ENCODE results near the gene RAB3IL1. TPM values are rescaled to one million over a fixed set of nuclear protein-coding genes. Genes with fewer than 3 reads are reported as not detected.
A peak's percentile ranks its signal among the peaks of the same experiment; 100 is the strongest.

RAB3IL1 gene
- total RNA-seq, 1 experiment from 2014 or later, result 7.9 TPM

- Histone ChIP-seq H3K9me2 (replicated peaks; ENCODE audit: low read length) (no peaks in the 10 kb centered on the region), H3K27me3 (ENCODE audit: low read length) (no peaks in the 10 kb centered on the region), H4K20me1 (ENCODE audit: low read length) (0 out of 2 replicates have a peak, but pooled peaks cover 3% of the 10 kb centered on the region), H3K36me3 (ENCODE audit: low read depth, low read length) (peaks cover 12% of the 10 kb centered on the region), H3K79me2 (ENCODE audit: low read length) (no peaks in the 10 kb centered on the region), H2AFZ (ENCODE audit: low read length) (no peak overlapping the region), H3K9ac (ENCODE audit: low read length) (no peak overlapping the region), H3K27ac (ENCODE audit: low read length) (no peak overlapping the region), H3K4me1 (ENCODE audit: insufficient read depth, low read length) (no peaks in the 10 kb centered on the region), H3K4me3 (ENCODE audit: low read length) (no peak overlapping the region), H3K9me3 (ENCODE audit: low read length) (no peaks in the 10 kb centered on the region), H3F3A (ENCODE audit: low read length, unreplicated experiment) (no peaks in the 10 kb centered on the region), H3K4me2 (ENCODE audit: low read length) (no peak overlapping the region)
- DNase-seq, result no peak
- POLR2A ChIA-PET (ENCODE audit: unreplicated experiment), result no interaction called here
- CTCF ChIA-PET, result no interaction called here
- no TSS peak for BruUV-seq (replicated peaks)
- no peak for TF ChIP-seq EZH2 (IDR thresholded peaks at IDR 0.05; ENCODE audit: low read length, unreplicated experiment)
- no peak for ATAC-seq
- intact Hi-C loops (cut with micrococcal nuclease), result no loop called here
Measured at GRCh38 chr11:61863548-61864081, 53.8 kb downstream of the RAB3IL1 start.

- Histone ChIP-seq H3K4me1 (ENCODE audit: insufficient read depth, low read length) (no peaks in the 10 kb centered on the region), H3K36me3 (ENCODE audit: low read depth, low read length) (peaks cover 12% of the 10 kb centered on the region), H3K4me3 (ENCODE audit: low read length) (no peak overlapping the region), H3K27ac (ENCODE audit: low read length) (no peak overlapping the region), H3F3A (ENCODE audit: low read length, unreplicated experiment) (no peaks in the 10 kb centered on the region), H3K9ac (ENCODE audit: low read length) (no peak overlapping the region), H3K9me3 (ENCODE audit: low read length) (no peaks in the 10 kb centered on the region), H3K9me2 (replicated peaks; ENCODE audit: low read length) (no peaks in the 10 kb centered on the region), H3K27me3 (ENCODE audit: low read length) (no peaks in the 10 kb centered on the region), H3K79me2 (ENCODE audit: low read length) (no peaks in the 10 kb centered on the region), H2AFZ (ENCODE audit: low read length) (no peak overlapping the region), H3K4me2 (ENCODE audit: low read length) (no peak overlapping the region), H4K20me1 (ENCODE audit: low read length) (0 out of 2 replicates have a peak, but pooled peaks cover 3% of the 10 kb centered on the region)
- intact Hi-C loops (cut with micrococcal nuclease), result no loop called here
- ATAC-seq (peak; percentile 12; the same call in 1 of the 2 replicates), DNase-seq (no peak)
- TF ChIP-seq EZH2 (IDR thresholded peaks at IDR 0.05; ENCODE audit: low read length, unreplicated experiment), result no peak
- no peak for TF ChIP-seq CTCF (conservative IDR thresholded peaks at IDR 0.05; ENCODE audit: low read depth, low read length)
- no peak for TF ChIP-seq EZH2phosphoT487 (IDR thresholded peaks at IDR 0.05; ENCODE audit: borderline replicate concordance, low read length)
- no TSS peak for BruUV-seq (replicated peaks)
- POLR2A ChIA-PET (ENCODE audit: unreplicated experiment), result no interaction called here
- CTCF ChIA-PET, result no interaction called here
Measured at GRCh38 chr11:61862714-61863547, 54.4 kb downstream of the RAB3IL1 start.

- H3K9me3 ChIP-seq (ENCODE audit: low read length), result no peaks in the 10 kb centered on the region
- no peaks in the 10 kb centered on the region for H3K9me2 ChIP-seq (replicated peaks; ENCODE audit: low read length)
- no peaks in the 10 kb centered on the region for H3K4me1 ChIP-seq (ENCODE audit: insufficient read depth, low read length)
- DNase-seq (no peak), ATAC-seq (no peak)
- CTCF ChIA-PET, result no interaction called here
- TF ChIP-seq EZH2phosphoT487 (IDR thresholded peaks at IDR 0.05; ENCODE audit: borderline replicate concordance, low read length), result no peak
- no peak for TF ChIP-seq EZH2 (IDR thresholded peaks at IDR 0.05; ENCODE audit: low read length, unreplicated experiment)
- no peak for TF ChIP-seq CTCF (conservative IDR thresholded peaks at IDR 0.05; ENCODE audit: low read depth, low read length)
- H3K79me2 ChIP-seq (ENCODE audit: low read length), result no peaks in the 10 kb centered on the region
- POLR2A ChIA-PET (ENCODE audit: unreplicated experiment), result no interaction called here
- H3F3A ChIP-seq (ENCODE audit: low read length, unreplicated experiment), result no peaks in the 10 kb centered on the region
- H3K9ac ChIP-seq (ENCODE audit: low read length), result no peak overlapping the region
- H3K27me3 ChIP-seq (ENCODE audit: low read length), result no peaks in the 10 kb centered on the region
- H3K36me3 ChIP-seq (ENCODE audit: low read depth, low read length), result peaks cover 12% of the 10 kb centered on the region
- H3K27ac ChIP-seq (ENCODE audit: low read length), result no peak overlapping the region
- no TSS peak for BruUV-seq (replicated peaks)
- H2AFZ ChIP-seq (ENCODE audit: low read length), result no peak overlapping the region
- no peak overlapping the region for H3K4me2 ChIP-seq (ENCODE audit: low read length)
- intact Hi-C loops (cut with micrococcal nuclease), result no loop called here
- H4K20me1 ChIP-seq (ENCODE audit: low read length), result 0 out of 2 replicates have a peak, but pooled peaks cover 3% of the 10 kb centered on the region
- H3K4me3 ChIP-seq (ENCODE audit: low read length), result no peak overlapping the region
Measured at GRCh38 chr11:61861634-61862033, 55.7 kb downstream of the RAB3IL1 start.
